Stimulated activated CD8-positive, alpha-beta memory T cell treated with anti-CD3 and anti-CD28 coated beads, Interleukin-15, amount 100 ng/mL, for 24 hours (primary cell): Measurements from ENCODE around the gene NLRC4.
"Not testable (repeated sequence)": the region's sequence is repeated elsewhere in the genome, so short reads cannot be mapped to it uniquely, and the experiment has no call there.

ENCODE experiments used
- DNase-seq: peaks from one replicate; pipeline ENCODE4 v3.0.0-alpha.2; 2020; ENCODE audit warnings: low read depth

NLRC4 gene

GRCh38 chr2:32264422-32265105 lies at the start of gene NLRC4:
Gene NLRC4 (minus strand): TSS chr2:32264886. CDS start chr2:32256775, 8,111 bp downstream.
- DNase-seq, result no peak

DNA sequence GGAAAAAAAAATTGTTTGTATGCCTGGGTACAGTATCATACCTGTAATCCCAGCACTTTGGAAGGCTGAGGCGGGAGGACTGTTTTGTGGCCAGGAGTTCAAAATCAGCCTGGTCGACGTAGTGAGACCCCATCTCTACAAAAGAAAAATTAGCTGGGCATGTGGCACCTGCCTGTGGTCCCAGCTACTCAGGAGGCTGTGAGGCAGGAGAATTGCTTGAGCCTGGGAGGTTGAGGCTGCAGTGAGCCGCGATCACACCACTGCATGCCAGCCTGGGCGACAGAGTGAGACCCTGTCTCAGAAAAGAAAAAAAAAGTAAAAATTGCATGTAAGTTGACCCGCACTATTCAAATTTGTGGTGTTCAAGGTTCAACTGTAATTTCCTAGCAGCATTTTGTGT lies 45.9 kb upstream of the NLRC4 start:
- no peak for DNase-seq

- DNase-seq, result not testable (repeated sequence)
Observed at GRCh38 chr2:32293966-32294562, 29.4 kb upstream of the NLRC4 start.

DNA sequence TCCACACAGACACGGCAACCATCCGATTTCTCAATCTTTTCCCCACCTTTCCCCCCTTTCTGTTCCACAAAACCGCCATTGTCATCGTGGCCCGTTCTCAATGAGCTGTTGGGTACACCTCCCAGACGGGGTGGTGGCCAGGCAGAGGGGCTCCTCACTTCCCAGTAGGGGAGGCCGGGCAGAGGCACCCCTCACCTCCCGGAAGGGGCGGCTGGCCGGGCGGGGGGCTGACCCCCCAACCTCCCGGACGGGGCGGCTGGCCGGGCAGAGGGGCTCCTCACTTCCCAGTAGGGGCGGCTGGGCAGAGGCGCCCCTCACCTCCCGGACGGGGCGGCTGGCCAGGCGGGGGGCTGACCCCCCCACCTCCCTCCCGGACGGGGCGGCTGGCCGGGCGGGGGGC lies 28.8 kb upstream of the NLRC4 start:
- DNase-seq, result not testable (repeated sequence)

DNA sequence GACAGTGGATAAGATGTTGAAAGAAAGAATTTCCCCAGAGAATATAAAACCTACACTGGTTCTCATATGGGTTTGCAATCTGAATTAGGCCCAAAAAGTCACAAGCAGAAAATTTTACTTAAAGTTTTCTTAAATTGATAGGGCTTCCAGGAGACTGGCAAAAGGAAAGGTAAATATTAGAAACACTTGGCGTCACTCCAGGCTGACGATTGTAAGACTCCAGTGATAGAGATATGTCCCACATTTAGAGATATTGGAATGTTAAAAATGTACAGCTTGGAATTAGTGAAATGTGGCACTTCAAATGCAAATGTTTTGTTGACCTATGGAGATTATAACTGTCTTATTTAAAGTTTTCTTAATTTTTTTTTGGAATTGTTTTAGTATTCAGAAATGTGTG lies 27.1 kb upstream of the NLRC4 start:
- DNase-seq, result no peak

DNA sequence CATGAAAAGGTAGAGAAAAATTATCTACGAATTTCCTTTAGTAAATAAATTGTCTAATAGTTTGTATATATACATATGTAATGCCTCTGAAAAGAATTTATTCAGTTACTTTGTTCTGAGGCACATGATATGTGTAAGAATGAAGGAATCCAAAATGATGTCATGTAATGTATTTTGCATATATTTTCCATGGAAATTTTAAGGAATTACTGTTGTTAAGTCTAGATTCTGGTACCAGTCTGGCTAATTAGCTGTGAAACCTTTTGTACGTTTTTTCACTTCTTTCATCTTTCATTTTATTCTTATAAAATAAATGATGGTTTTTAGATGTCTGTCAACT lies 25.3 kb upstream of the NLRC4 start:
- DNase-seq, result no peak

- DNase-seq, result no peak
Observed at GRCh38 chr2:32289165-32289999, 24.7 kb upstream of the NLRC4 start.

GRCh38 chr2:32284321-32284720 lies 19.6 kb upstream of the NLRC4 start:
- no peak for DNase-seq

GRCh38 chr2:32278478-32278853 lies 13.8 kb upstream of the NLRC4 start:
- no peak for DNase-seq

GRCh38 chr2:32277674-32278477 lies 13.2 kb upstream of the NLRC4 start, which contains the start of gene YIPF4:
Gene YIPF4 (plus strand): TSS chr2:32277904. CDS start chr2:32278156, 252 bp downstream.
- peak; percentile 74 for DNase-seq

- DNase-seq, result no peak
Observed at GRCh38 chr2:32277363-32277673, 12.6 kb upstream of the NLRC4 start.

DNA sequence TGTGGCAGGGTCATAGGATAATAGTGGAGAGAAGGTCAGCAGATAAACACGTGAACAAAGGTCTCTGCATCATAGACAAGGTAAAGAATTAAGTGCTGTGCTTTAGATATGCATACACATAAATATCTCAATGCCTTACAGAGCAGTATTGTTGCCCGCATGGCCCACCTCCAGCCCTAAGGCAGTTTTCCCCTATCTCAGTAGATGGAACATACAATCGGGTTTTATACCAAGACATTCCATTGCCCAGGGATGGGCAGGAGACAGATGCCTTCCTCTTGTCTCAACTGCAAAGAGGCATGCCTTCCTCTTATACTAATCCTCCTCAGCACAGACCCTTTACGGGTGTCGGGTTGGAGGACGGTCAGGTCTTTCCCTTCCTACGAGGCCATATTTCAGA lies 11.1 kb upstream of the NLRC4 start:
- DNase-seq, result not testable (repeated sequence)

- DNase-seq, result no peak
Observed at GRCh38 chr2:32274289-32274688, 9.6 kb upstream of the NLRC4 start.

DNA sequence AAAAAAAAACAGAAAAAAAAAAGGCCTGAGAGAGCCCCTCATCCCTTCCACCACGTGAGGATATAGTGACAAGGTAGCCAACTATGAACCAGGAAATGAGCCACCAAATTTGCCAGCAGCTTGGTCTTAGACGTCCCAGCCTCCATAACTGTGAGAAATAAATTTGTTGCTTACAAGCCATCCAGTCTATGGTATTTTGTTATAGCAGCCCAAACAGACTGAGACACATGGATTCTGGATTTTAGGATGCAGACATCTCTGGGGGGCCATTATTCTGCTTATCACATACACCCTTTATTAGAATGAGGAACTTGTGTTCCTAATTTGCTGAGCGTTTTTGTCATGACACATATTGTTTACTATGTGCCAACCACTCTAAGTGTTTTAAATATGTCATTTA lies 7.6 kb upstream of the NLRC4 start:
- no peak for DNase-seq

DNA sequence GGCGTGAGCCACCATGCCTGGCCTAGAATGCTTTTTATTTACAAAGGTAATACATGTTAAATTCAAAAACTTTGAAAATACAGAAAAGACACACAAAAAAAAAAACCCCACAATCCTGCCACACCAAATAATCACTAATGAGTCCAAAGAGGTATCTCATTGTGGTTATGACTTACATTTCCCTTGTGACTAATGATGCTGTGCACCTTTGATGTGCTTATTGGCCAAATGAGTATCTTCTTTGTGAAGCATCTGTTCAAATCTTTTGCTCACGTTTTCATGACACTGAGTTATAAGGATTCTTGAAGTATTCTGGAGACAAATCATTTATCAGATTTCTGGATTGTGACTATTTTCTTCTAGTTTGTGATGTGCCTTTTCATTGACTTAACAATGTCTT lies 6.4 kb upstream of the NLRC4 start:
- no peak for DNase-seq

GRCh38 chr2:32262105-32262504 lies 2.6 kb downstream of the NLRC4 start:
- DNase-seq, result no peak

- no peak for DNase-seq
Observed at GRCh38 chr2:32260376-32260775, 4.3 kb downstream of the NLRC4 start.

GRCh38 chr2:32258242-32258641 lies 6.4 kb downstream of the NLRC4 start:
- DNase-seq, result no peak

GRCh38 chr2:32250290-32250689 lies 14.4 kb downstream of the NLRC4 start:
- no peak for DNase-seq

DNA sequence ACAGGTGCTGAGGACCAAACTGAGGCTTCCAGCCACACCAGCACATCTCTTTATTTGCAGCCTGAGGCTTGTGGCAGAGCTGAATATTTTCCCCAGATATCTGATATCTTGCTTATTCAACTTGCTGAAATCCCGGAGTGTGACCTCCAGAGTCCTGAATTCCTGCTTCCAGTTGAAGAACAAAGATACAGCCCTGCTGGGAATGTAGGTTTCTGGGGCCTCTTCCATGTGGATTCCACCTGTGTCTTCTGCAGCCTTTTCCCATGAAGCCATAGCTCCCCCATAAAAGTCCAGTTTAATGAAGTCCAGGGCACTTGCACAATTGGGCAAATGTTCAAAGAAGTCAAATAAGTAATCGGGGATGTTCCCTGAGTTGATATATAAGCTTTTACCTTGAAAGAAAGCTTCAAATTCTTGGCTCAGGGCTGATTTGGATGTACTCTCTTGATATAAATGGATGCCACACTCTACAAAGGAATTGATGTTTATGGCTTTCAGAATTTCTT lies 14.9 kb downstream of the NLRC4 start:
- no peak for DNase-seq

- DNase-seq, result no peak
Observed at GRCh38 chr2:32248299-32248698, 16.4 kb downstream of the NLRC4 start.

DNA sequence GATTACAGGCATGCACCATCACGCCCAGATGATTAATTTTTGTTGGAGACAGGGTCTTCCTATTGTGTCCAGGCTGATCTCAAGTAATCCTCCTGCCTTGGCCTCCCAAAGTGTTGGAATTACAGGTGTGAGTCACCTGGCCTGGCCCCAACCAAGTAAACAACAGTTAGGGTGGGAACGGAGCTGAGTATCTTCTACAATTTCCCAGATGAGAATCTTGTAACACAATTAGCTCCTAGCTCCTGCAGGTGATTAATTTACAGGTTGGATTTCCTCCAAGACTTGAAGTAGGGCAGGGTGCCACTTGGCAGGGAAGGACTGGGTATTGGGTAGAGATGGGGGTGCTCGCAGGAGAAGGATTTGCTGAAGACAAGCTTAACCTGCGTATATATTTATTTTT lies 17.8 kb downstream of the NLRC4 start:
- no peak for DNase-seq
